GM19324 (cell line): ENCODE data around the gene BRAF.
"Not testable (repeated sequence)": the region's sequence is repeated elsewhere in the genome, so short reads cannot be mapped to it uniquely, and the experiment has no call there.

Experiments used
- ATAC-seq: cut with Tn5 transposase; IDR thresholded peaks from one replicate; pipeline ENCODE4 v1.9.1; 2021; ENCODE audit warnings: mild to moderate bottlenecking, moderate library complexity; ENCODE audit not compliant: unreplicated experiment, low FRiP score

BRAF gene

DNA sequence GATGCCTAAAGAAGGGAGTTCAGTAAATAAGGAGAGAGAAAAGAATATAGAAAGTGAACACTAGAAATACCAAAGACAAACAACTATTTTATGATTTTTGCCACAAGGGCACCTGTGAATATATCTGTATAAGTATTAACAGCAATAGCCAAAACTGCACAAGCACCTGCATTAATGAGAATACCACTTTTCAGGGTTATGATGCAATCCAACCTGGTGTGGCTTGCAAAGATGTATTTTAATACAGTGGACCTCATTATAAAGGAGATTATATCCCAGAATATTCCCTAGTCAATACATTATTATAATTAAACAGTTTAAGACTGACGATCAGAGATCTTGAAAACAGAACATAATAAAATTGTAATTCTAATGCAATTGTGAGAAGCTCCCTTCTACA lies 4.0 kb downstream of the BRAF start:
- no peak for ATAC-seq

DNA sequence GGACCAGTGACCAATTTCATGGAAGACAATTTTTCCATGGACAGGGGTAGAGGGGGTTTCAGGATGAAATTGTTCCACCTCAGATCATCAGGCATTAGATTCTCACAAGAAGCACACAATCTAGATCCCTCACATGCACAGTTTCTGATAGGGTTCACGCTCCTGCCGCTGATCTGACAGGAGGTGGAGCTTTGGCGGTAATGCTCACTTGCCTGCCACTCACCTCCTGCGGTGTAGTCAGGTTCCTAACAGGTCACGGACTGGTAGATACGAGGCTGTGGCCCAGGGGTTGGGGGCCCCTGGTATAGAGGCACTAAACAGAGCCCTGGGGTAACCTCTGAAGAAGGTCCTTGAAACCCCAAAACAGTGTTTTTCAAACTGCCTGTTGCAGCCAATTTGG lies 6.5 kb downstream of the BRAF start:
- ATAC-seq = no peak

DNA sequence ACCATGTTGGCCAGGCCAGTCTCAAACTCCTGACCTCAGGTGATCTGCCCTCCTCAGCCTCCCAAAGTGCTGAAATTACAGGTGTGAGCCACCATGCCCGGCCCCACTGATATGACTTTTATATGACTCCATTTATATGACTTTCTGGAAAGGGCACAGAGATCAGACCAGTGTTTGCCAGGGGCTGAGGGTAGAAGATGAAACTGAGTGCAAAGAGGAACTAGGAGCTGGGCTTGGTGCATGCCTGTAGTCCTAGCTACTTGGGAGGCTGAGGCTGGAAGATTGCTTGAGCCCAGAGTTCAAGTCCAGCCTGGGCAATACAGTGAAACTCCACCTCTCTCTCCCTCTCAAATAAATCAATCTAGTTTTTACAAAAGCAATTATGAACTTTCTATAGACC lies 7.5 kb downstream of the BRAF start:
- no peak for ATAC-seq

DNA sequence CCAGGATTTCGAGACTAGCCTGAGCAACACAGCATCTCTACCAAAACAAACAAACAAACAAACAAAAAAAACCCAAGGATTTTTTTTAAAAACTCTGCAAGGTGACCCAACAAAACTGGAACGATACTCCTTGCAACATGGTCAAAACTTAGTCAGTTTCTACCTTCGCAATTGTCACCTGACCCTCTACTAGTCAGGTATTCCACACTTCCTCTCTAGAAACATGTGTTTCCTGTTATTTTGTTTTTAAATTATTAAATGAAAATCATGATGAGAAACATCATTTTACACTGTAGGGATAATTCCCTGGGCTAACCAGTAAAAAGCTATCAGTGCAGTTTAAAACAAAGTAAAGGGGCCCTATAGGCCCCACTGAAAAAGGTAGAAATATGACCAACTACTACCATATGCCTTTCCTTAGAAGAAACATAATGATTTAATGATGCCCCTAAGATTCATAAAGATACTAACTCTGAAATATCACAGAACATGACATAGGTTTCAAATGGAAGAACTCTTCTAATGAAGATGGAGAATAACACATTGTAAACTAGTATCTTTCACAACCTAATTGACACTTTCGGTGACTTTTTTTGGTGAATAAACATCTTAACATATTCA lies 8.7 kb downstream of the BRAF start:
- no peak for ATAC-seq

DNA sequence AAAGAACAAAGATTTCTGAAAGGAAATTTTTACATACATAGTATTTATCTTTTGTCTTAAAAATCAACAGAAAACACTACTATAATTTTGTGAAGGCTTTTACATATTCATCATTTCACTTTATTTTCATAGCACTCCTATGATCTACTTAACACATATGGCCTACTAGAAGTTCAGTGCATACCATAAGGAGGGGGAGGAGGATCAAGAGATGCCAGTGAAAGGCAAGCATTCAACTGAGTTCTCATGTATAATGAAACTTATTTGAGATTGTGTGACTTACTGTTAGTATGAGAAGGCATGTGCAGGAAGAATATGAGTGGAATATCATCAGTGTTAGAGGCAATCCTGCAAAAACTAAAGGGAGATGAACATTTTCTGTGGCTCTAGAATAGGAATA lies 10.6 kb downstream of the BRAF start:
- no peak for ATAC-seq

DNA sequence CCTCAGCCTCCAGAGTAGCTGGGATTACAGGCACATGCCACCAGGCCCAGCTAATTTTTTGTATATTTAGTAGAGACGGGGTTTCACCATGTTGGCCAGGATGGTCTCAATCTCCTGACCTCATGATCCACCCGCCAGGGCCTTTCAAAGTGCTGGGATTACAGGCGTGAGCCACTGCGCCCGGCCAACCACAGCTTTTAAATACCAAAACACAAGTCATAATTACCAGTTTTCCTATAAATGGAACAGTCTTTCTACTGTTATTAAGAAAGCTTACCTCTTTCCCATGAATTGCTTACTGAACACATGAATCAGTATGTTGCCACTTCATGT lies 11.2 kb downstream of the BRAF start:
- ATAC-seq = not testable (repeated sequence)

DNA sequence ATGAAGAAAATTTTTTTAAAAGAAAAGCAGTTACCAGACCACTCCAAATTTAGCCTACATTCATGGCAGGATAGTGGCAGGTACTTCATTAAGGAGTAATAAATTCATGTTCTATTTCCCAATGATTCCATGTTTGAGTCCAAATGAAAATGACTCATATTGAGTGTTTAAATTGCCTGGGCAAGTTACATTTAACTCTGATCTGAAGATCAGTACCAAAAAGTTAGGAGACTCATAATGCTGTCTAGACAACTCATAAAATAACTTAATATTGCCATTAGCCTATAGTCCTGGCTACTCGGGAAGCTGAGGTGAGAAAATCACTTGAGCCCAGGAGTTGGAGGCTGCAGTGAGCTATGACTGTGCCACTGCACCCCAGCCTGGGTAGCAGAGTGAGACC lies 13.0 kb downstream of the BRAF start:
- no peak for ATAC-seq

DNA sequence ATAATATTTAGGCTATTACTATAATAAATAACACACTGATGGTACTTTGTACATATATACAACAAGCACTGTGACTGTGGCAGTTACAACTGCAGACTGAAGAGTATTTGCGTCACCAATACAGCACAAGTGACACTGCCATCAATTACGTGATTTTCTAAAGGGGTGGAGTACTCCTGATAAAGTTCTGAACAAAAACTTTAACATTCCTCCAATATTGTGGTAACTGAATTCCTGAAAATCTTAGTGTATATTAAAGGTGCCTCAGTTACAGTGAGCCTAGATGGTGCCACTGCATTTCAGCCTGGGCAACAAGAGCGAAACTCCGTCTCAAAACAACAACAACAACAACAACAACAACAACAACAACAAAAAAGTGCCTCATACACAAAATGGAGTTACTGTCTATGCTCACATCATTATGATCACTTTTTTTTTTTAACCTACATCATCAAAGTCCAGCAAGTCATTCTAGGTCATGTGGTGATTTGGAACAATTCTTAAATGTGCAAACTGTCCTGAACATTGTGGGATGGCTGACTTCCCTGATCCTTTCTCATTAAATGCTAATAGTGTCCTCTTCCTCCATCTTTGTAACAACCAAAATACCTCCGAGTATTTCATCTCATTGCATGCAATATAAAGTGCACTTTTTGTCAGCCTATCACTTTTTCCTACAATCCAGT lies 15.1 kb downstream of the BRAF start:
- no peak for ATAC-seq

DNA sequence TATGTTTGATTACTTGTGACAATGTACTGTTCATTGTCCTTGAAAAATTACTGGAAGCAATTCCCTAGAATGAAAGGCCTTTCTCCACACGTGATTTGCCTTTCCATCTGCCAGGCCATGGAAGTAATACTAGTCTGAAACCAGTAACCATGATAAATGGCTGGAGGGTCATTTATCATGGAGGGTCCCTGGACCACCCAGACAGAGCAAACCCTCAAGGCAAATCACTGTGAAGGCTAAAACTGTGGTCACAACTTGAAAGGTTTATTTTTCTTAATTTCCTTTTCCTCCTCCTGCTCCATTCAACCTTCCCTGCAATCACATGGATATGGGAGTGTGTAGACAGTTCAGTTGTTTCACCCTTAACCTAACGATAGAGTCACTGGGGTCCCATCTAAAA lies 16.4 kb downstream of the BRAF start:
- ATAC-seq = no peak

DNA sequence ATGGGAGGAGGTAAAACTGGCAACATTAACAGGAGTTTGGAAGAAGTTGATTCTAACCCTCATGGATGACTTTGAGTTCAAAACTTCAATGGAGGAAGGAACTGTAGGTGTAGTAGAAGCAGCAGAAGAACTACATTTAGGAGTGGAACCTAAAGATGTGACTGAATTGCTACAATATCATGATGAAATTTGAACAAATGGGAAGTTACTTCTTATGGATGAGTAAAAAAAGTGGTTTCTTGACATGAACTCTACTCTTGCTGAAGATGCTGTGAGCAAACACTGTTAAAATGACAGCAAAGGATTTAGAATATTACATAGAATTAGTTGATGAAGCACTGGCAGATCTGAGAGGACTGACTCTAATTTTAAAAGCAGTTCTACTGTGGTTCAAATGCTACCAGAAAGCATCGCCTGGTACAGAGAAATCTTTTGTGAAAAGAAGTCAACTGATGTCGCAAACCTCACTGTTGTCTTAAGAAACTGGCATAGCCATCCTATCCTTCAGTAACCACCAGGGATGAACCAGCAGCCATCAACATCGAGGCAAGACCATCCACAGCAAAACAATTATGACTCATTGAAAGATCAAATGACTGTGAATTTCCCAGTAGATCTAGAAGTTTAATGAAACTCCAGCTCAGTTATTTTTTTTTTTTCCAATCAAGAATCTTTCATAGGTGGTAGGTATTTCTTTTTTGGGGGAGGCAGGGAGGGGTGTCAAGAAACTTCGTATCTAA lies 20.8 kb downstream of the BRAF start:
- no peak for ATAC-seq

DNA sequence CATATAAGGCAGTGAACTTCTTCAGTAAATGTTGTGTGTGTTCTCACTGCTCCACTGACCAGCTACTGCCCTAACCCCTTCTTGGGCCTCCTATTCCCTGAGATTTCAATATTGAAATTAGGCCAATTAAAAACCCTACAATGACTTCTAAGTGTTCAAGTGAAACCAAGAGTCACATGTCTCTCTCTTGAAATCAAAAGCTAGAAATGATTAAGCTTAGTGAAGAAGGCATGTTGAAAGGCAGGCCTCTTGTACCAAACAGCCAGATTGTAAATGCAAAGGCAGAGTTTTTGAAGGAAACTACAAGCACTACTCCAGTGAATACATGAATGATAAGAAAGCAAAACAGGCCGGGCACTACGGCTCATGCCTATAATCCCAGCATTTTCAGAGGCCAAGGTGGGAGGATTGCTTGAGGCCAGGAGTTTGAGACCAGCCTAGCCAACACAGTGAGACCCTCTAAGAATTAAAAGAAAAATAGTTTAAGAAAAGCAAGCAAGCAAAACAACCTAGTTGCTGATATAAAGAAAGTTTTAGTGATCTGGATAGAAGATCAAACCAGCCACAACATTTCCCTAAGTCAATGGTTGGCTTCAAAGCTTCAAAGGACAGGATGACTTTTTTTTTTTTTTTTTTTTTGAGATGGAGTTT lies 22.3 kb downstream of the BRAF start:
- ATAC-seq = peak; percentile 73

DNA sequence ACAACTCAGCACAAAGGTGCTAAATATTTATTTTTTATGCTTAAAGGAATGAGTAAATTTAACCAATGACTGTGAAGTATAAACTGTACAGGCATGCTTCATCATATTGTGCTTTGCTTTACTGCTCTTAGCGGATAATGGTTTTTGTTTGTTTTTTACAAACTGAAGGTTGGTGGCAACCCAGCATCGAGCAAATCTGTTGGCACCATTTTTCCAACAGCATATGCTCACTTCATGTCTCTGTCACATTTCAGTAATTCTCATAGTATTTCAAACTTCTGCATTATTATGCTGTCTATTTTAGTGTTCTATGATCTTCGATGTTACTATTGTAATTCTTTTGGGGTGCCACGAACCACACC lies 22.8 kb downstream of the BRAF start:
- ATAC-seq = peak; percentile 13

DNA sequence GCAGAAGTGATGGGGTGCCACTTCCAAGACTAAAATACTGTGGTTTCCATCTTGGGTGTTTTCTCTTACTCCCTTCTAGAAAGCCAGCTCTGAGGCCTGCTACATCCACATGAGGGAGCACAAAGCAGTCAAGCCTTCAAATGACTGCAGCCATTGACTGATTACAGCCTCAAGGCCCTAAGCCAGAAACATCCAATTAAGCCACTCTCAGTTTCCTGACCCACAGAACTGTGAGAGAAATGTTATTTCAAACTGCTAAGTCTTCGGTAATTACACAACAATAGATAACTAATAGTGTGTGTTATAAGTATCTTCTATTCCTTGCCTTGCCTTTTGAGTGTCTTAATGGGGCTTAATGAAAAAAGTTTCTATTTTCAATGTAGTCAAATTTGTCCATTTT lies 24.8 kb downstream of the BRAF start:
- no peak for ATAC-seq

DNA sequence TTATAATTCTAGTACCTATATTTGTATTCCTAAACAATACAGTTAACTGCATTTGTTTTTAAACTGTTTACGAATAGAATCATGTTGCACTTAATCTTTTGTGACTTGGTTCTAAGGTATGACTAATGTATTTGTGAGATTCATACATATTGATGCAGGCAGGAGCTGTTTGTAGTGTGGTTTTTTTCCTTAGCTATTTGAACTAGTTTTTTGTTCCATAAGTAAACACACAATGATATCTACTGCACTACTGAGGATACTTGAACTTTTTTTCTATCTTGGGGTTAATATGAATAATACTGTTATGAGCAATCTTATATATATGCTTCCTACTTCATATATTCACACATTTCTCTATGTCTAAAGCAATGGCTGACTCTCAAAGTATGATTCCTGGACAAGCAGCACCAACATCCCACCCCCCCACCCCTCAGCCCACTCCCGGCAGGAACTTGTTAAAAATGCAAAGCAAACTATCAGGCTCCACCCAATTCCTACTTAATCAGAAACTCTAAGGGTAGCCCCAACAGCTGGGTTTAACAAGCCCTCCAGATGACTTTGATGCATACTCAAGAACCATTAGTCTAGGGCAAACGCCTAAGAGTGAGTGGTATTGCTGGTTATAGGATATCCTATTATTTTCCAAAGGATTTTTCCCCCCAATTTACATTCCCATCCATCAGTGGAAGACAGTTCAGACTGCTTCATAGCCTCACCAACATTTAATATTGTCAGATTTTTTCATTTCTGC lies 25.8 kb downstream of the BRAF start:
- ATAC-seq = no peak

DNA sequence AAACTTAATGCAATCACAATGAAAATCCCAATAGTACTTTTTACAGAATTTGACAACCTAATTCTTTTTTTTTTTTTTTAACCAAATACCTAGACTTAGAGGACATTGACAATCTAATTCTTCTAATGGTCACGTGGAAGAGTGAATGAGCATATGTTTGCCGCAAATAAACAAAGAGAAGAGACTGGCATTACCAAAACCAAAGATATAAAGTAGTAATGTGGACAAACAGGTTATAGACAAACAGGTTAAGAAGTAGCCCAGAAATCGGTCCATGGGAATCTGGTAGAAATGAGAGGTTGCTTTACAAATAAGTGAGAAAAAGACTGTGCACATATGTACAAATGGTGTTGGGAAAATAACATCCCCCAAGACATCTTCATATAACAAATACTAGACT lies 27.7 kb downstream of the BRAF start:
- no peak for ATAC-seq

DNA sequence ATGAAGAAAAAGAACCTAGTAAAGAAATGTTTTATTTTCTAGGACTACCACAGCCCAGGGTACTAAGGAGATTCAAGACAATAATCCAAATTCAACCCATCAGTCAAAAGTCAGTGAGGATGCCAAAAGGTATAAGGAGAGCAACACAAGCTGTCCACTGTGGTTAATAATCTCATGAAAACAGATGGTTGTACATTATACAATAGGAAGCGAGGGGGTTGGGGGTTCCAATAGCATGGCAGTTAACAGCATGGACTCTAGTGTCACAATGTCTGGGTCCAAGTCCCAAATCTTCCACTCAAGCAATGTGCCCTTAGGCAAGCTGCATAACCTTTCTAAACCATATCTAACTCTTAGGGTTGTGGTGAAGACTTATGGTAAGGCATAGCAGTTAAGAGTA lies 35.1 kb downstream of the BRAF start:
- no peak for ATAC-seq

DNA sequence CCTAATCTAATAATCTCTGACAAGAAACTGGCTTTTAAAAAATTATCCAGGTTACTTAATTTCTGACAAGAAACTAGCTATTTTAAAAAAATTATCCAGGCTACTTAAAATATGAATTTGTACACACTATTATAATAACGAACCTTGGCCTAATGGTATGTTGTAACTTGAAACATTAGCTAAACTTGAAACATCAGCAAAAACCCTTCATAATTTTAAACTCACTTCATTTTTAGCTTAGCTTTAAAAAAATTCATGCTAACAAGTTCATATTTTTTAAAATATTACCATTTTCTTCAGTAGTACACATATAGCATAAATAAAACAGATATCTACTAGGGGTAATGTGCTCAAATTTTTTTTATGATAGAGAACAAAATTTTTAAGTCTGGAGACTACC lies 35.6 kb downstream of the BRAF start:
- ATAC-seq = no peak

DNA sequence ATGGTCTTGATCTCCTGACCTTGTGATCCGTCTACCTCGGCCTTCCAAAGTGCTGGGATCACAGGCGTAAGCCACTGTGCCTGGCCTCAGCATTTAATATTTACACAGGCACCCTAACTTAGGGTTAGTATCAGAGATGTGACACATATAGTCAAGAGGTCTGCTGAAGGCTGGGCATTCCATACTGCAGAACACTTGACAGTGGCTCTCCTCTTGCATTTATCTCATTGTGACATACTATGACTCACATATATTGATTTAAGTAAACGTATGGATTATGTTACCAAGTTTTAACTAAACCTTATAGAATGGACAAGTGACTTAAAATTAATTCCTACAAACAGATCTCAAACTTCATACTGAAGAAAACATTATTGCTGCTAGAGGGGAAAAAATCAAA lies 36.6 kb downstream of the BRAF start:
- ATAC-seq = no peak

DNA sequence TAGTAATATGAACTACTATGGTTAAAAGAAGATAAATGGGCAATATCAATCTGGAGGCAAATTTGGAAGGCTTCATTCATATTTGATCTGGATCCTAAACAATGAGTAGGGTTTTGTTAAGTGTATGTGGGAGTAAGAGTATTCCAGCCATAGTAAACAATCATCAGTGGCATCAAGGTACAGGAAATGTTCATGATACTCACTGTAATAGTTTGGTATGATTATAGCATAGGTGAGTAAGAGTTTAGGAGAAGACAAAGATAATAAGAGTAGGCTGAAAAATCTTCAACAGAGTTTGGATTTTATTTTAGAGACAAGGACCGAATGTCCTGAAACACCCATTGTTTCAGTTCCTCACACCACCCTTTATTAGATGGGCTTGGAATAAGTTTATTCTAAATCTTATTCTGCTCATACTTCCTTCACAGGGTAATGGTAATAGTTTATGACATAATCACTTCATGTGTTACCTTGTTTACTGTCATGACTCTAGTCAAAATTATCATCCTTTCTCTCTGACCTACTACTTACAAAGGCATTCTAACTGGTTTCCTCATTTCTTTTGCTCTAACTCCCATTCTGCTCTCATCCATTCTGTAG lies 38.9 kb downstream of the BRAF start:
- no peak for ATAC-seq

DNA sequence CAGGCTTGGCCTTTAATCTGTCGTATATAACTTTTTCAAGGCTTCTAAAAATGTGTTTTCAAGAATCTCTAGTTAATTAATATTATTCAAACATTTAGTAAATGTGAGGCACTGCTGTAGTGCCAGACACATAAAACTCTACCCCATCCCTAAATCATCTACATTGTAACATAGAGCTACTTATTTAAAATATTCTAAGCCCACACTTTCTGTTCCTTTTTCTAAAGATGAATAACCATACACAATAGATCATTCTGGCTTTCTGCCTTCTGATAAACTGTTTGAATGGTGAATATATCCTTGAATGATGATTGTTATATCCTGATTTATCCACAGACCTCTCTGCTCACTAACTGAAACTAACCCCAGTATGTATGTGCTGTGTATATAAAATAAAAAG lies 41.4 kb downstream of the BRAF start:
- ATAC-seq = no peak

DNA sequence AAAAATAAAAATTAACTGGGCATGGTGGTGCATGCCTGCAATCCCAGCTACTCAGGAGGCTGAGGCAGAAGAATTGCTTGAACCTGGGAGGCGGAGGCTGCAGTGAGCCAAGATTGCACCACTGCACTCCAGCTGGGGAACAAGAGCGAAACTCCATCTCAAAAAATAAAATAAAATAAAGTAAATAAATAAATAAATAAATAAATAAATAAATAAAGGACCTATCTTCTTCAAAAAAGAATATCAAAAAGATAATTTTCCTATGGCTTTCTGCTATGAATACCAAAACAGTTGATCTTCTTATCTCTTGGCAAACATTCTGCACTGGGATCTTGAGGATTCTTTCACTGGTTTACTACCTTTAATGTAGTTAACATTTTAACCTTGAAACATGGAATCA lies 41.9 kb downstream of the BRAF start:
- not testable (repeated sequence) for ATAC-seq
